HEK293T (cell line): ENCODE results near the gene SMARCB1.

Experiments used
- ARNT ChIP-seq: fragments of 450-650 bp; IDR thresholded peaks from 2 replicates; pipeline ENCODE4 v1.6.1; 2017; ENCODE audit warnings: mild to moderate bottlenecking
- CTBP1 ChIP-seq: fragments of 450-650 bp; IDR thresholded peaks from 2 replicates; pipeline ENCODE4 v1.6.1; 2016; ENCODE audit warnings: borderline replicate concordance
- ELF4 ChIP-seq: fragments of 450-650 bp; IDR thresholded peaks from 2 replicates; pipeline ENCODE4 v1.6.1; 2017; ENCODE audit warnings: antibody characterized with exemption
- FOXM1 ChIP-seq: fragments of 450-650 bp; IDR thresholded peaks from 2 replicates; pipeline ENCODE4 v1.6.1; 2017; ENCODE audit warnings: mild to moderate bottlenecking, borderline replicate concordance
- HDGF ChIP-seq: fragments of 450-650 bp; IDR thresholded peaks from 2 replicates; pipeline ENCODE4 v1.6.1; 2017; ENCODE audit warnings: antibody characterized with exemption, borderline replicate concordance
- LEF1 ChIP-seq: fragments of 450-650 bp; IDR thresholded peaks from 2 replicates; pipeline ENCODE4 v1.6.1; 2017; ENCODE audit warnings: mild to moderate bottlenecking, borderline replicate concordance
- NFRKB ChIP-seq: fragments of 450-650 bp; IDR thresholded peaks from 2 replicates; pipeline ENCODE4 v1.6.1; 2016; ENCODE audit warnings: mild to moderate bottlenecking, moderate library complexity
- PKNOX1 ChIP-seq: fragments of 450-650 bp; IDR thresholded peaks from 2 replicates; pipeline ENCODE4 v1.6.1; 2016
- SP1 ChIP-seq: fragments of 450-650 bp; IDR thresholded peaks from 2 replicates; pipeline ENCODE4 v1.6.1; 2017
- SUZ12 ChIP-seq: fragments of 450-650 bp; IDR thresholded peaks from 2 replicates; pipeline ENCODE4 v1.6.1; 2016; ENCODE audit warnings: mild to moderate bottlenecking
- TARDBP ChIP-seq: fragments of 450-650 bp; IDR thresholded peaks from 2 replicates; pipeline ENCODE4 v1.6.1; 2016
- ZNF384 ChIP-seq: fragments of 450-650 bp; IDR thresholded peaks from 2 replicates; pipeline ENCODE4 v1.6.1; 2016

- no peak for TF ChIP-seq ELF4
- no peak for TF ChIP-seq ARNT
- TF ChIP-seq LEF1: no peak
- TF ChIP-seq SP1: no peak
- no peak for TF ChIP-seq NFRKB
- TF ChIP-seq TARDBP: no peak
- TF ChIP-seq FOXM1: no peak
- TF ChIP-seq PKNOX1: no peak
- TF ChIP-seq ZNF384: no peak
- TF ChIP-seq HDGF: no peak
- no peak for TF ChIP-seq SUZ12
- TF ChIP-seq CTBP1: no peak
Observed at GRCh38 chr22:23874871-23875270, 88.1 kb downstream of the SMARCB1 start.
